ENCODE data around the gene CACNA2D2.

CACNA2D2 gene

GRCh38 chr3:50545781-50546180 is 42.3 kb upstream of the CACNA2D2 start:
- H3K27ac ChIP-seq: no peak overlapping the region
- no peak for TF ChIP-seq CTCF (conservative IDR thresholded peaks at IDR 0.05)
- TF ChIP-seq ZFX (IDR thresholded peaks at IDR 0.05): no peak

- TF ChIP-seq CTCF (conservative IDR thresholded peaks at IDR 0.05) (peak; percentile 88), ZFX (IDR thresholded peaks at IDR 0.05) (no peak)
- no peak overlapping the region for H3K27ac ChIP-seq
Measured at GRCh38 chr3:50542177-50543034, 39.0 kb upstream of the CACNA2D2 start.

GRCh38 chr3:50539356-50540286 is 36.2 kb upstream of the CACNA2D2 start:
- TF ChIP-seq ZFX (IDR thresholded peaks at IDR 0.05) (no peak), CTCF (conservative IDR thresholded peaks at IDR 0.05) (no peak)
- no peak overlapping the region for H3K27ac ChIP-seq

GRCh38 chr3:50537421-50538129 is 34.1 kb upstream of the CACNA2D2 start:
- TF ChIP-seq ZFX (IDR thresholded peaks at IDR 0.05) (no peak), CTCF (conservative IDR thresholded peaks at IDR 0.05) (no peak)
- no peak overlapping the region for H3K27ac ChIP-seq

- no peak for TF ChIP-seq ZFX (IDR thresholded peaks at IDR 0.05)
- no peak for TF ChIP-seq CTCF (conservative IDR thresholded peaks at IDR 0.05)
- H3K27ac ChIP-seq: no peak overlapping the region
Measured at GRCh38 chr3:50536471-50537180, 33.2 kb upstream of the CACNA2D2 start.

- H3K27ac ChIP-seq: no peak overlapping the region
- TF ChIP-seq ZFX (IDR thresholded peaks at IDR 0.05): no peak
- no peak for TF ChIP-seq CTCF (conservative IDR thresholded peaks at IDR 0.05)
Measured at GRCh38 chr3:50534681-50535330, 31.4 kb upstream of the CACNA2D2 start.
